Right ventricle myocardium inferior (tissue), 1 donor: Measurements from ENCODE around the gene KLF16. TPM values are rescaled to one million over a fixed set of nuclear protein-coding genes. Genes with fewer than 3 reads are reported as not detected.
"Not testable (repeated sequence)": the region's sequence is repeated elsewhere in the genome, so short reads cannot be mapped to it uniquely, and the experiment has no call there.

Source experiments
- ATAC-seq: fragments of 200-7000 bp; cut with Tn5 transposase; one replicate; pipeline ENCODE4 v1.9.1; 2020; ENCODE audit warnings: mild to moderate bottlenecking, moderate library complexity
- DNase-seq: peaks from one replicate; pipeline ENCODE4 v3.0.0; 2021; ENCODE audit errors: missing footprints
- intact Hi-C: fragments of 100-400 bp; cut with DNase I; formaldehyde crosslinking; loops from one replicate; pipeline ENCODE4 v1.11.0; 2022
- long read RNA-seq: library from polyadenylated mRNA; unstranded; transcript quantifications from one replicate; pipeline ENCODE4 v2.0.0, GENCODE V29; 2021
- total RNA-seq: library from RNA; stranded (reverse); fragmentation: NEBNext Ultra II Directional; extraction: Animal tissue kit (Norgen Biotek cat#: 25700); gene quantifications from one replicate; pipeline ENCODE4 v1.2.1, GENCODE V29; 2021
- donor health status: DM: no; HTN: yes; CAD: no; lungs with severe emphysema.

Gene KLF16
- 11.0 TPM for total RNA-seq
- long read RNA-seq, transcript KLF16-201 (2 exons, 2,890 nt) = major isoform, 12 of 16 reads
- long read RNA-seq, partial matches to known transcripts = 0 of 16 reads
- long read RNA-seq, other reads (novel, unspliced or antisense) = 4 of 16 reads

DNA sequence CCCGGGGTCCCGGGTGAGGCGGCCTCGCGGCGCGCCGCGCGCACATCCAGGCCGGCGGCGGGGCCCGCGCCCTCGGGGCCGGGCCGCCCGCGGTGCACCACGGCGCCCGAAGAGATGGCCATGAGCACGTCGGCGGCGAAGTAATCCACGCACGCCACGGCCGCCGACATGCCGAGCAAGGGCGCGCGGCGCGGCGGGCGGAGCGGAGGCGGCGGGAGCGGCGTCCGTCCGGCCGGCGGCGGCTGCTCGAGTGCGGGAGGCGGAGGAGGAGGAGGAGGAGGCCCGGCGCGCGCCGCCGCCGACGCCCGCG lies at the start of gene KLF16:
TSS of gene KLF16 (minus strand) at position 252 of the 310 bp plus-strand sequence. CDS start at position 170, 82 bp downstream.
- ATAC-seq (no peak), DNase-seq (no peak)
- intact Hi-C loops = no loop called here

DNA sequence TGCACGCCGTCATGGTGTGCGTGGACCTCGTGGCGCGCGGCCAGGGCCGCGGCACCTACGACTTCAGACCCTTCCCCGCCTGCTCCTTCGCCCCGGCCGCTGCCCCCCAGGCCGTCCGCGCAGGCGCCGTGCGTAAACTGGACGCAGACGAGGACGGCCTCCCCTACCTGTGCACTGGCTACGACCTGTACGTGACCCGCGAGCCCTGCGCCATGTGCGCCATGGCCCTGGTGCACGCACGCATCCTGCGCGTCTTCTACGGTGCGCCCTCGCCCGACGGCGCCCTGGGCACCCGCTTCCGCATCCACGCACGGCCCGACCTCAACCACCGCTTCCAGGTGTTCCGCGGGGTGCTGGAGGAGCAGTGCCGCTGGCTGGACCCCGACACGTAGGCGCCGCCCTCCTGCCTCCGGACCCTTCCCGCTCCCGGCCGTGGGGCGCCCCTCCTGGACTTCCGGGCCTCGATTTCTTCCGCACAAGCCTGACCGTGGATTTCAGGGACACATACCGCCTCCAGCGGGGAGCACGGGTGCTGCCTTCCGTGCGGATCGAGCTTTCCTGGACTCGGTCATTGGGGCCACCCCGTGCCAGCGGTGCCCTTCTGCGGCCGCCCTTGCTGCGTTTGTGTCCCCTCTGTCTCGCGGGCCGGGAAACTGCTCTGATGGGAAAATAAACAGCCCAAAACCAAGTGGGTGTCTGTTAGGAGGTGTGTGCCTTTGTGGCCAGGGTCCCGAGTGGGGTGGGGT lies 49.6 kb upstream of the KLF16 start:
- DNase-seq (peak; percentile 50), ATAC-seq (no peak)
- intact Hi-C loops = no loop called here

DNA sequence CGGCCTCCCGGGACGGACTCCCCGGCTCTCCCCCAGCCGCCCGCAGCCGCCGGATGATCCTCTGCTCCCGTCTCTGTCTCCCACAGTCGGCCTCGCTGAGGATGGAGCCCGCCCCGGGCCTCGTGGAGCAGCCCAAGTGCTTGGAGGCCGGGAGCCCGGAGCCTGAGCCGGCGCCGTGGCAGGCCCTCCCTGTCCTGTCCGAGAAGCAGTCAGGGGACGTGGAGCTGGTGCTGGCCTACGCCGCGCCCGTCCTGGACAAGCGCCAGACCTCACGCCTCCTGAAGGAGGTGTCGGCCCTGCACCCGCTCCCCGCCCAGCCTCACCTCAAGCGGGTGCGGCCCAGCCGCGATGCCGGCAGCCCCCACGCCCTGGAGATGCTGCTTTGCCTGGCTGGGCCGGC lies 48.6 kb upstream of the KLF16 start:
- no peak for ATAC-seq
- intact Hi-C loops = no loop called here
- DNase-seq = no peak

DNA sequence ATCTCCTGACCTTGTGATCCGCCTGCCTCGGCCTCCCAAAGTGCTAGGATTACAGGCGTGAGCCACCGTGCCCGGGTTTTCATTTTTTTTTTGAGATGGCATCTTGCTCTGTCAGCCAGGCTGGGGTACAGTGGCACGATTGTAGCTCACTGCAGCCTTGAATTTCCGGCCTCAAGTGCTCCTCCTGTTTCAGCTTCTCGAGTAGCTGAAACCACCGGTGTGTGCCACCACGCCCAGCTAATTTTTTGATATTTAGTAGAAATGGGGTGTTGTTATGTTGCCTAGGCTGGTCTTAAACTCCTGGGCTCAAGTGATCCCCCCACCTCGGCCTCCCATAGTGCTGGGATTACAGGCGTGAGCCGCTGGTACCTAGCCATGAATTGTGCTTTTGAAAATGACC lies 47.7 kb upstream of the KLF16 start:
- intact Hi-C loops = no loop called here
- no peak for DNase-seq
- ATAC-seq = no peak

DNA sequence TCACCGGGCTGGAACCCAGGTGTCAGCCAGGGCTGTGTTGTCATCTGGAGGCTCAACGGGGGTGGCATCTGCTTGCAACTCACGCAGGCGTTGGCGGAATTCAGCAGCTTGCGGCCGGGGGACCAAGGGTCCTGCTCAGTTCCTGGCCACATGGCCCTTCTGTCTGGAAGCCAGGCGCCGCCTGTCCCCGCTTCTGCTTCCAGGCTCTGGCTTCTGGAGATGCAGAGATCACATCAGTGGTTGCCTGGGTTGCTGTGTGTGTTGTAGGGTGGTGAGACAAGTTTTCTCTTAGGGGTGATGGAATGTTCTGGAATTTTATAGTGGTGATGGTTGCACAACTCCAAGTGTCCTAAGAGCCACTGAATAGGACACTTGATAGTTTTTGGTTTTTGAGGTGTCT lies 46.8 kb upstream of the KLF16 start:
- no peak for ATAC-seq
- DNase-seq = peak; percentile 48

DNA sequence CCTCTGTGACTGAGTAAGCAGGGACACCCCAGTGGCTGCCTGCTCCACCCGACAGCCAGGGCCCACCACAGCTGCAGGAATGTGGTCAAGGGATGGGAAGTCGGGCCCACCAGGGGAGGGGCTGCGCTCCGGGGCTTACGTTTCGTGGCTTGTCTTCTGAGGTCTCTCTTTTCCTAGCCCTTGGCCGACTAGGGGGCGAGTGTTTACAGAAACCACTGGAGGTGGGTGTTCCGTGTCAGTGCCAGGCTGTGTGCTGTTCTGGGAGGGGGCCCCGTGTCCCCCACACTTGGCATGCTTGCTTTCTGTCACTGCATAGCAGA lies 46.3 kb upstream of the KLF16 start:
- ATAC-seq (no peak), DNase-seq (no peak)
- intact Hi-C loops = no loop called here

More for the DNA sequence above, 46.8 kb upstream of the KLF16 start:
- intact Hi-C loops = no loop called here

DNA sequence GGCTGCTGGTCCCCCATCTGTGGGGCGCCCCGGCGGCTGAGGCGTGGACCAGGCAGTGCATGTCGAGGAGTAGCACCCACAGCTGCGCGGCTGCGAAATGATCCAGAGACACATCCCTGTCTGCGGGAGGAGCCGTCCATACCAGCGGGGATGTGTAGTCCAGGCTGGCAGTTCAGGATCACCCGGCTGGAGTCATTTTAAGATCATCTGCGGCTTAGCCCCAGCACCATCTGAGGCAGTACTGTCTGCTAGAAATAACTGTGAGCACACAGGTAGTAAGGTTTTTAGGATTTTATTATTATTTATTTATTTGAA lies 44.9 kb upstream of the KLF16 start:
- DNase-seq (no peak), ATAC-seq (no peak)
- intact Hi-C loops = no loop called here

DNA sequence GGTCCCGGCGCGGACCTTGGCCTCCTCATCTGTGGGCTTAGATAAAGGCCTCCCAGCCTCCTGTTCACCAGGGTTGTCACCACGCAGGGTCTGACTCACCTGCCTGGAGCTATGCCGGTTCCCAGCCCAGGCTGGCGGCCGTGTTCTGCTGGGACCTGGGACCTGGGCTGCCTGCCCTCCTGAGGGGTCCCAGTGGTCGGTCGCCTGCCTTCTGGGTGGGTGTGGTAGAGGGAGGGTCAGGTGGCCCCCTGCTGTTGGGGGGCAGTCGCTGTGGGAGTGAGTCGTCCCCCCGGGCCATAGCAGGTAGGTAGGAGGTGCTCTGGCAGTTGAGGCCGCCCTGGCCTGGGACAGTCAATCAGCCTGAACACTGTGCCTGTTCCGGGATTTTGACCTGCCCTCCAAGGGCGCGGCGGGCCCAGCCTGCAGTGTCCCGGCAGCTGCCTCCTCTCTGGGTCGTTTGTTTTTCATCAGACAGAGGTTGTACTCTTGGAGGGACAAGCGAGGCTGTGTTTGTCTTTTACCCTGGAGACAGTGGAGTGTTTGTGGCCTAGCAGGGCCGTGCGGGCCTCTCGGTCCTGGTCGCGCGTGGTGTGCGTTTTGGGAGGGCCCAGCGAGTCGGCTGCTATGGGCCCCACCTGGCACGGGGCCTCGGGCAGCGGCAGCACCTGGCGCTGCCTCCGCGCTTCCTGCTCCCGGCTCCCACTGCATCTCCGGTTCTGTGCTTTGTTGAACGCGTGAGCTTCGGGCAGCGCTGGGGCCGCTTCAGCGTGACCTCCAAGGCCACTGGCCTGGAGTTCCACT lies 44.4 kb upstream of the KLF16 start:
- DNase-seq (no peak), ATAC-seq (no peak)
- intact Hi-C loops = no loop called here

DNA sequence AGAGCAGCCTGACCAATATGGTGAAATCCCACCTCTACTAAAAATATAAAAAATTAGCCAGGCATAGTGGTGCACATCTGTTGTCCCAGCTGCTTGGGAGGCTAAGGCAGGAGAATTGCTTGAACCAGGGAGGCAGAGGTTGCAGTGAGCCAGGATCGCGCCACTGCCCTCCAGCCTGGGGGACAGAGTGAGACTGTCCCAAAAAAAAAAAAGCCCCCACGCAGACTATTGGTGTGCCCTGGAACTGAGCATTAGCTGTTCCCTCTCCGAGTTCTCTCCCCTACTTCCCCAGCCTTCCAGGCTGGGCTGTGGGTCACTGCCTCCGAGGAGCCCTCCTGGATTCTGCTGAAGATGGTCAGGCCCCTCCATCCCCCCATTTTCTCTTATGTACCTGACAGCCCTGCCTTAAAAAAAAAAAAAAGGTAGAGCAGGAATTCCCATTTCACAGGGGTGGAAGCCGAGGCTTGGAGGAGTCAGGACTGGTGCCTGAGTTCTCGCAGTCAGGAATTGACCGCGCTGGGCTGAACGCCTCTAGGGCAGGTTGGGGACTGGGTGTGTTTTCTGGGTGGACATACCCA lies 43.7 kb upstream of the KLF16 start:
- intact Hi-C loops = no loop called here
- DNase-seq (no peak), ATAC-seq (no peak)

DNA sequence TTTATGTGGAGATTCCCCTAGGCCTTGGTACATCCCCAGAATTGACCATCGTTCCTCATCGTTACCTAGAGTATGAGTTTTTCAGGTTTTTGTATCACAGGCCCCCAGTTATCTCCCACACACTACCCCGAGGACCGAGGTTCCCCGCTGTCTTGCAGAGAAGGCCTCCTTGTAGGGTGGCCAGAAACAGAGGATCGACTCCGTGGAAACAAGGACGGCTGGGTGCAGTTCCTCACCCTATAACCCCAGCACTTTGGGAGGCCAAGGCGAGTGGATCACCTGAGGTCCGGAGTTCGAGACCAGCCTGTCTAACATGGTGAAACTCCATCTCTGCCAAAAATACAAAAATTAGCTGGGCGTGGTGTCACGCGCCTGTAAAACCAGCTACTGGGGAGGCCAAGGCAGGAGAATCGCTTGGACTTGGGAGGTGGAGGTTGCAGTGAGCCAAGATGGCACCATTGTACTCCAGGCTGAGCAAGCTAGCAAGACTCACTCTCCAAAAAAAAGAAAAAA lies 42.5 kb upstream of the KLF16 start:
- no peak for ATAC-seq
- no peak for DNase-seq
- intact Hi-C loops = no loop called here

DNA sequence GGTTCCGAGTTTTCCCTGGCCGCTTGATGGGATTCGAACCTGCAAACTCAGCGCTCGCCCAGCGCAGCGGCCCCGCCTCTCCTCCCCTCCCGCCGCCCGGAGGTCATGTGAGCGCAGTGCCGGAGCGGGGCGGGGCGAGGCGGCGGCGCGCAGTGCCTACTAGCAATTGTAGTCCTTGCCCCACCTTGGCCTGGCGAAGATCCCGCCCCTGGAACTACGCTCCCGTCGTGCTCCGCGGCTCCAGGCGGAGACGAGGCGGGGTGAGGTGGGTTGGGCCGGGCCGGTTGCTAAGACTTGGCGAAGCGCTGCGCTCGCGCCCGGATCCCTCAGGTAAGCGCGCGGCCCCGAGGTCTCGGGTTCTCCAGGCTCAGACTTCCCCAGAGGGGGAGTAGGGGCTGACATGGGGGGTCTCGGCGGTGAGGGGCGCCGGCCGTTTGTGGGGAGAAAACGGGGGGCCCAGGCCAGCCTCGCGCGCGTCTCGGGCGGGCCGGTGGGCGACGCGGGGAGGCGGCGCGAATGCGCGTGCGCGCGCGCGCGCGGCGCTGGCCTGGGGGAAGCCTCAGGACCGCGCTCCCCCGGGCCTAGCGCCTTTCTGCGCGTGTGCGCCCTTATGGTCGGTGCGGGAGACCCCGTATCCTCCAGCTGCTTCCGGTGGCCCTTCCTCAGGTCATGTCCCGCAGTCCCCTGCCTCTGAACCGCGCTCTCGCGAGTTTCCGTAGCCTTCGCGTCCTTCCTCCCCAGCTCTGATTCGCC lies 41.9 kb upstream of the KLF16 start, which contains the start of the genes ADAT3 and SCAMP4:
TSS of gene ADAT3 (plus strand) at position 290 of the 753 bp plus-strand sequence. CDS start 6,649 bp downstream, outside the sequence.
TSS of gene SCAMP4 (plus strand) at position 290 of the 753 bp plus-strand sequence. CDS start 9,621 bp downstream, outside the sequence.
- ATAC-seq (peak; percentile 98), DNase-seq (peak; percentile 100)
- intact Hi-C loops = no loop called here

DNA sequence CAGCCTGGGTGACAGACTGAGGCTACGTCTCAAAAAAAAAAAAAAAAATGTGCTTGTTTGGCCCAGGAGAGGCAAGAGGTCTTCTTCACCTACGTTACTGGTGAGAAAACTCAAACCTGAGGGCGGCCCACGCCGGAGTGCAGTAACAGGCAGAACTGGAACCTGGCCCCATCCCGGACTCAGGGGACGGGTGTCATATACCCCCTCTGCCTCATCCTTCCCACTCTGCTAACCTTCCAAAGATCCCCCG lies 41.4 kb upstream of the KLF16 start:
- no peak for DNase-seq
- intact Hi-C loops = no loop called here

DNA sequence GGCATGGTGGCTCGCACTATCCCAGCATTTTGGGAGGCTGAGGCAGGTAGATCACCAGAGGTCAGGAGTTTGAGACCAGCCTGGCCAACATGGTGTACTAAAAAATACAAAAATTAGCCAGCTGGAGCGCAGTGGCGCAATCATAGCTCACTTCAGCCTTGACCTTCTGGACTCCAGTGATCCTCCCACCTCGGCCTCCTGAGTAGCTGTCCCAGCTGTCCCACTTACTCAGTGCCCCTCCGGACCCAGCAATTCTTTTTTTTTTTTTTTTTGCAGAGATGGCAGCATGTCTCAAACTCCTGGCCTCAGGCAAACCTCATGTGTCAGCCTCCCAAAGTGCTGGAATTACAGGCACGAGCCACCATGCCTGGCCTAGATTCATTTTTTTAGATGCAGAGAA lies 39.5 kb upstream of the KLF16 start:
- intact Hi-C loops = no loop called here
- ATAC-seq = no peak
- no peak for DNase-seq

More for the DNA sequence above, 41.4 kb upstream of the KLF16 start:
- ATAC-seq = no peak

DNA sequence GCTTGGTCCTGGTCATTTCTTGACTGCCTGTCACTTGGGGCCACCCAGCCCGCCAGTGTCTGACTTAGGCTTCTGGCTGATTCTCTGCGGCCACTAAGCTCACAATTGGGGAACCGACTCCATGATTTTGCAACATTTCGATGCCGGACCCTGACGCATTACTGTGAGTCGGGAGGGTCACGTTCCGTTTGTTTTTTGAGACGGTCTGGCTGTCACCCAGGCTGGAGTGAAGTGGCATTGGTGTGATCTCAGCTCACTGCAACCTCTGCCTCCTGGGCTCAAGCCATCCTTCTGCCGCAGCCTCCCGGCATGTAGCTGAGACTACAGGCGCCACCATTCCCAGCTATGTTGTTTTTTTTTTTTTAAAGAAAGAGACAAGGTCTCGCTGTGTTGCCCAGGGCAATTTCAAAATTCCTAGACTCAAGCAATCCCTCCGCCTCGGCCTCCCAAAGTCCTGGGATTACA lies 38.6 kb upstream of the KLF16 start:
- ATAC-seq (no peak), DNase-seq (peak; percentile 76)
- intact Hi-C loops = no loop called here

DNA sequence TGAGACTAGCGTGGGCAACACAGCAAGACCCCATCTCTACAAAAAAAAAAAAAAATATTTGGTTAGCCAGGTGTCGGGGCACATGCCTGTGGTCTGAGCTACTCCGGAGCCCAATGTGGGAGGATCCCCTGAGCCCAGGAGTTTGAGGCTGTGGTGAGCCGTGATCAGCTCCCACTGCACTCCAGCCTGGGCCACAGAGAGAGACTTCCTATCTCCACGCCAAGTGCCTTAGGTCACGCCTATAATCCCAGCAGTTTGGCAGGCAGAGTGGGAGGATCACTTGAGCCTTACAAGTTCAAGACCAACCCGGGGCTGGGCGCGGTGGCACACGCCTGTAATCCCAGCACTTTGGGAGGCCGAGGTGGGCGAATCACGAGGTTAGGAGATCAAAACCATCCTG lies 33.1 kb upstream of the KLF16 start:
- intact Hi-C loops = no loop called here
- DNase-seq (no peak), ATAC-seq (no peak)

DNA sequence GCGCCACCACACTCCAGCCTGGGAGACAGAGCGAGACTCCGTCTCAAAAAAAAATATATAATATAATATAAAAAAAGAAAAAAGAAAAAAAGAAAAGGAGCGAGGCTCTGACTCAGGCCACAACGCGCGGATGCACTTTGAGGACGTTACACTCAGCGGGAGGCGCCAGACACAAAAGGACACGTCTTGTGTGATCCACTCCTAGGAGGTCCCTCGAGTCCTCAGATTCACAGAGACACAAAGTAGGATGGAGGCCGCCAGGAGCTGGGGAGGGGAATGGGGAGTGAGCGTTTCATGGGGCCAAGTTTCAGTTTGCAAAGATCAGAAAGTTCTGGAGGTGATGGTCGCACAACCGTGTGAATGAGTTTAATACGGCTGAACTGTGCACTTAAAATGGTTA lies 30.4 kb upstream of the KLF16 start:
- ATAC-seq (no peak), DNase-seq (no peak)

DNA sequence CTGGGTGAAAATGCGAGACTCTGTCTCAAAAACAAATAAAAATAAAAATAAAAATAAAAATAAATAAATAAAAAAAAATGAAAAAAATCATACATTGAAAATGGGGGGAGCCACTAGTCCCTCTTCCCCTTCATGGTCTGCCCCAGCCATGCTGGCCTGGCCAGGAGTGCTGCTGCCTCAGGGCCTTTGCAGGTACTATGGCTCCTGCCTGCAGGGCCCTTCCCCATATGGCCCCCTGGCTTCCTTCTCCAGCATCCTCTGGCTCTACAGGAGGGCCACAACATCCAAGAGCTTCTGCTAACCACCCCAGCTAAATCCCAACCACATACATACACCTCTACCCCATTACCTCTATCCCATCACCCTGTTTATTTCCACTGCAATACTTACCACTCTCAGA lies 26.5 kb upstream of the KLF16 start:
- intact Hi-C loops = no loop called here
- DNase-seq = no peak
- ATAC-seq = no peak

More for the DNA sequence above, 30.4 kb upstream of the KLF16 start:
- intact Hi-C loops = no loop called here

DNA sequence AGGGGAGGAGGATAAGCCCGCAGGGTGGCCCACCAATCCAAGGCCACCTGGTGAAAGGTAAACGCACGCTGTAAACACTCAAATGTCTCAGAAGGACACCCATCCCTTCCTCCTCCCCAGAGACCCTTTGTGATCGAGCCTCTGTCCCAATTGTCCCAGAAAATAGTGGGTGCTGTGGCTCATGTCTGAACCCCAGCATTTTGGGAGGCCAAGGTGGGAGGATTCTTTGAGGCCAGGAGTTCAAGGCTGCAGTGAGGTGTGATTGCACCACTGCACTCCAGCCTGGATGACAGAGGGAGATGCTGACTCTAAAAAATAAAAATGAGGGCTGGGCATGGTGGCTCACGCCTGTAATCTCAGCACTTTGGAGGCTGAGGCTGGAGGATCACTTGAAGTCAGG lies 25.0 kb upstream of the KLF16 start:
- ATAC-seq (no peak), DNase-seq (no peak)
- intact Hi-C loops = no loop called here

DNA sequence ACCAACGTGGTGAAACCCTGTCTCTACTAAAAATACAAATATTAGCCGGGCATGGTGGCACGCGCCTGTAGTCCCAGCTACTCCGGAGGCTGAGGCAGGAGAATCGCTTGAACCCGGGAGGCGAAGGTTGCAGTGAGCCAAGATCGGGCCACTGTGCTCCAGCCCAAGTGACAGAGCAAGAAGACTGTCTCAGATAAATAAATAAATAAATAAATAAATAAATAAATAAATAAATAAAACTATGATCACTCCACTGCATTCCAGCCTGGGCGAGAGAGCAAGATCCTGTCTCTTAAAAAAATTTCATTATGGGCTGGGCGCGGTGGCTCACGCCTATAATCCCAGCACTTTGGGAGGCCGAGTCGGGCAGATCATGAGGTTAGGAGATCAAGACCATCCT lies 23.0 kb upstream of the KLF16 start:
- peak; percentile 22 for DNase-seq
- intact Hi-C loops, ATAC-seq: not testable (repeated sequence)
